Loucy (cell line): ENCODE data around the gene PLXNB2.

ENCODE experiments used
- CTCF ChIP-seq: fragments of 200-600 bp; sonication (generic); conservative IDR thresholded peaks from 2 replicates; pipeline ENCODE4 v1.5.1; 2014; ENCODE audit warnings: mild to moderate bottlenecking, antibody characterized with exemption, low read length
- EZH2phosphoT487 ChIP-seq: fragments of 200-600 bp; IDR thresholded peaks from 2 replicates; pipeline ENCODE4 v1.6.1; 2018; ENCODE audit warnings: antibody characterized with exemption, mild to moderate bottlenecking, moderate library complexity, borderline replicate concordance

- TF ChIP-seq CTCF (no peak), EZH2phosphoT487 (no peak)
Measured at GRCh38 chr22:50302041-50302541, 5.4 kb downstream of the PLXNB2 start.
